ENCODE measurements around the gene GTF2F2. TPM values are rescaled to one million over a fixed set of nuclear protein-coding genes. Genes with fewer than 3 reads are reported as not detected.

Gene GTF2F2
- total and polyA plus RNA-seq, 3 donors from 2014 or later = 19.0 to 29.9 (median 28.1) TPM

DNA sequence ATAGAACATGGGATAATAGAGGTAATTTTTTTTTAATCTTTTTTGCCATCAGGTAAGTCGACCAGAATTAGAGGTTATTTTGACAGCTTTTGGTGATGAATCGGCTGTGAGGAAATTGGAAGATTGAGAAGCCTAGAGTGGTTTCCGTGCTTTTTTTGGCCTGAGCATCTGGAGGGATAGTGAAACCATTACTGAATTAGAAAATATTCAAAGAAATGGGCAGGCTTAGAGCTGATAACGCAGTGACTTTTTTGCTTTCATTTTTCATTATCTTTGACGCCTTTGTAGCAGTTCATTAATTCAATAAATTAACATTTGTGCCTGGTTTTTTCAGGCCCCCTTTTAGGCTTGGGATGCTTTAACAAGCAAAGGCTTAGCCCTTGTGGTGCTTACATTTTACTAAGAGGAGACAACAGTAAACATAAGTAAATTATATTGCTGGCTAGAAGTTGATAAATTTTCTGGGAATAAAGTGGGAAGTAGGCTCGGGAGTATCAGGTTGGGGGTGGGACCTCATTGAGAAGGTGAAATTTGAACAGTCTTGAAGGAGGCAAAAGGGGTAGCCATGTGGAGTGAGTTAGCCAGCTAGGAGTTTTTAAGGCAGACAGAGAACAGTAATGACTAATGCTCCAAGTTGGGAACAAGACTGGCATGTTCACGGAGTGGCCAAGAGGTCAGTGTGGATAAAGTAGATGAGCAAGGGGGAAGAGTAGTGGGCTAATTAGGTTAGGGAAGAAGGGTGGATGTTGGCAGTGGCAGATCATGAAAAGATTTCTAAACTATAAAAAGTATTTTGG lies 36.5 kb downstream of the GTF2F2 start:
- Histone ChIP-seq H3K4me1 (no peaks in the 10 kb centered on the region), H3K4me3 (no peak overlapping the region), H3K36me3 (ENCODE audit: low read depth, missing control alignments) (no peaks in the 10 kb centered on the region), H3K27me3 (no peaks in the 10 kb centered on the region), H3K27ac (no peak overlapping the region), H3K9me3 (no peaks in the 10 kb centered on the region)
- no peak for DNase-seq
- WGBS, 2 donors = 89 to 92% methylated on average over 7 of the region's 7 CpGs
- intact Hi-C loops (cut with DNase I; ENCODE audit: low total_unique reads) = no loop called here
- TF ChIP-seq POLR2A (IDR thresholded peaks at IDR 0.05) = no peak
- TF ChIP-seq, protein P1, sequence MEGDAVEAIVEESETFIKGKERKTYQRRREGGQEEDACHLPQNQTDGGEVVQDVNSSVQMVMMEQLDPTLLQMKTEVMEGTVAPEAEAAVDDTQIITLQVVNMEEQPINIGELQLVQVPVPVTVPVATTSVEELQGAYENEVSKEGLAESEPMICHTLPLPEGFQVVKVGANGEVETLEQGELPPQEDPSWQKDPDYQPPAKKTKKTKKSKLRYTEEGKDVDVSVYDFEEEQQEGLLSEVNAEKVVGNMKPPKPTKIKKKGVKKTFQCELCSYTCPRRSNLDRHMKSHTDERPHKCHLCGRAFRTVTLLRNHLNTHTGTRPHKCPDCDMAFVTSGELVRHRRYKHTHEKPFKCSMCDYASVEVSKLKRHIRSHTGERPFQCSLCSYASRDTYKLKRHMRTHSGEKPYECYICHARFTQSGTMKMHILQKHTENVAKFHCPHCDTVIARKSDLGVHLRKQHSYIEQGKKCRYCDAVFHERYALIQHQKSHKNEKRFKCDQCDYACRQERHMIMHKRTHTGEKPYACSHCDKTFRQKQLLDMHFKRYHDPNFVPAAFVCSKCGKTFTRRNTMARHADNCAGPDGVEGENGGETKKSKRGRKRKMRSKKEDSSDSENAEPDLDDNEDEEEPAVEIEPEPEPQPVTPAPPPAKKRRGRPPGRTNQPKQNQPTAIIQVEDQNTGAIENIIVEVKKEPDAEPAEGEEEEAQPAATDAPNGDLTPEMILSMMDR (IDR thresholded peaks at IDR 0.05) = no peak

DNA sequence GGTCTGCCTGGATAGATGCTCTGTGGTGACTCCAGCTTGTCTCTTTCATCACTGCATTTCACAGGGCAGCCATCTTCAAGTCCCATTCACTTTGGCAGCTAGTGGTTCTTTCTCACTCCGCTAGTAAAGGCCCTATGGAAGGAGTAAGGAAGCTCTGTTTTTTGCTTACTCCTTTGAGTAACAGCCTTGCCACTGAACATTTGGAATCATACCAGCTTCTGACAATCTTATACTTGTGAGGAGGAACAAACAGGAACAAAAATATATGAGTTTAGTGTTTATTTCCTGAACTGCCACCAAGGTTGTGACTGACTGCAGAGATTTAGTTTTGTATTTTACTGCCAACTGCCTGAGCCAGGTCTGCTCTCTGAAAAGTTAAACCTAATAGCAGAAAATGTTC lies 41.9 kb downstream of the GTF2F2 start:
- intact Hi-C loops (cut with DNase I; ENCODE audit: low total_unique reads) = no loop called here
- no peak overlapping the region for H3K27ac ChIP-seq

GRCh38 chr13:45162821-45163220 lies 42.5 kb downstream of the GTF2F2 start:
- TF ChIP-seq, protein P1 (IDR thresholded peaks at IDR 0.05) = no peak
- no peak for TF ChIP-seq POLR2A (IDR thresholded peaks at IDR 0.05)
- 80 to 84% methylated on average over 1 of the region's 1 CpG for WGBS, 2 donors
- DNase-seq = no peak
- no peaks in the 10 kb centered on the region for H3K4me1 ChIP-seq
- no peak overlapping the region for H3K4me3 ChIP-seq
- no peak overlapping the region for H3K27ac ChIP-seq
- no peaks in the 10 kb centered on the region for H3K9me3 ChIP-seq
- H3K36me3 ChIP-seq (ENCODE audit: low read depth, missing control alignments) = no peaks in the 10 kb centered on the region
- intact Hi-C loops (cut with DNase I; ENCODE audit: low total_unique reads) = no loop called here
- H3K27me3 ChIP-seq = no peaks in the 10 kb centered on the region

More for the DNA sequence above, 41.9 kb downstream of the GTF2F2 start:
- 79 to 95% methylated on average over 1 of the region's 1 CpG for WGBS, 2 donors
- TF ChIP-seq, protein P1 (IDR thresholded peaks at IDR 0.05) = no peak
- no peak for TF ChIP-seq POLR2A (IDR thresholded peaks at IDR 0.05)
- Histone ChIP-seq H3K9me3 (no peaks in the 10 kb centered on the region), H3K4me3 (no peak overlapping the region), H3K27me3 (no peaks in the 10 kb centered on the region), H3K4me1 (no peaks in the 10 kb centered on the region), H3K36me3 (ENCODE audit: low read depth, missing control alignments) (no peaks in the 10 kb centered on the region)
- DNase-seq = no peak

GRCh38 chr13:45166858-45167257 lies 46.5 kb downstream of the GTF2F2 start:
- intact Hi-C loops (cut with DNase I; ENCODE audit: low total_unique reads) = no loop called here
- H3K4me1 ChIP-seq = no peaks in the 10 kb centered on the region
- H3K36me3 ChIP-seq (ENCODE audit: low read depth, missing control alignments) = no peaks in the 10 kb centered on the region
- no peak for DNase-seq
- H3K27me3 ChIP-seq = no peaks in the 10 kb centered on the region
- no peak overlapping the region for H3K4me3 ChIP-seq
- TF ChIP-seq, protein P1 (IDR thresholded peaks at IDR 0.05) = no peak
- no peak for TF ChIP-seq POLR2A (IDR thresholded peaks at IDR 0.05)
- WGBS, 2 donors = 79 to 80% methylated on average over 3 of the region's 3 CpGs
- H3K9me3 ChIP-seq = no peaks in the 10 kb centered on the region
- no peak overlapping the region for H3K27ac ChIP-seq

All from testis (tissue), 3 donors.